ENCODE measurements around the gene OR3A1.
"Not testable (repeated sequence)": the region's sequence is repeated elsewhere in the genome, so short reads cannot be mapped to it uniquely, and the experiment has no call there.

The OR3A1 gene

DNA sequence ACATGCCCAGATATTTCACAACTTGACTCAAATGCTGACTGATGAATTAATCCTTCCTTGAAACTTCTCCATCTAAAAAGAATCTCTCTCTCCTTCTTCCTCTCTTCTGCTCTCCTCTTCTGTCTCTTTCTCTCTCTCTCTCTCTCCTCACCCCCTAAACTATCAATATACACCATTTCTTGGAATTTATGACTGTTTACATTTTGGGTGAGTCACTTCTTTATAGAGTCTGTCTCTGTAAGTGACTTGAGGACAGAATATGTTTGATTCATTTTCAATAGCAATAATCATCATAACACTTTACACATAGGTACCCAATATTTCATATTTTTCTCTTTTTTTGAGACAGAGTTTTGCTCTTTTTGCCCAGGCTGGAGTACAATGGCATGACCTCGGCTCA is 15.3 kb downstream of the OR3A1 start:
- TF ChIP-seq, protein P1, sequence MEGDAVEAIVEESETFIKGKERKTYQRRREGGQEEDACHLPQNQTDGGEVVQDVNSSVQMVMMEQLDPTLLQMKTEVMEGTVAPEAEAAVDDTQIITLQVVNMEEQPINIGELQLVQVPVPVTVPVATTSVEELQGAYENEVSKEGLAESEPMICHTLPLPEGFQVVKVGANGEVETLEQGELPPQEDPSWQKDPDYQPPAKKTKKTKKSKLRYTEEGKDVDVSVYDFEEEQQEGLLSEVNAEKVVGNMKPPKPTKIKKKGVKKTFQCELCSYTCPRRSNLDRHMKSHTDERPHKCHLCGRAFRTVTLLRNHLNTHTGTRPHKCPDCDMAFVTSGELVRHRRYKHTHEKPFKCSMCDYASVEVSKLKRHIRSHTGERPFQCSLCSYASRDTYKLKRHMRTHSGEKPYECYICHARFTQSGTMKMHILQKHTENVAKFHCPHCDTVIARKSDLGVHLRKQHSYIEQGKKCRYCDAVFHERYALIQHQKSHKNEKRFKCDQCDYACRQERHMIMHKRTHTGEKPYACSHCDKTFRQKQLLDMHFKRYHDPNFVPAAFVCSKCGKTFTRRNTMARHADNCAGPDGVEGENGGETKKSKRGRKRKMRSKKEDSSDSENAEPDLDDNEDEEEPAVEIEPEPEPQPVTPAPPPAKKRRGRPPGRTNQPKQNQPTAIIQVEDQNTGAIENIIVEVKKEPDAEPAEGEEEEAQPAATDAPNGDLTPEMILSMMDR (IDR thresholded peaks at IDR 0.05; ENCODE audit: low read depth, low read length, missing control alignments), result no peak
- DNase-seq (ENCODE audit: extremely low read depth, low read depth), result no peak
- no peak overlapping the region for H3K4me3 ChIP-seq (replicated peaks; ENCODE audit: low read depth, low read length)

DNA sequence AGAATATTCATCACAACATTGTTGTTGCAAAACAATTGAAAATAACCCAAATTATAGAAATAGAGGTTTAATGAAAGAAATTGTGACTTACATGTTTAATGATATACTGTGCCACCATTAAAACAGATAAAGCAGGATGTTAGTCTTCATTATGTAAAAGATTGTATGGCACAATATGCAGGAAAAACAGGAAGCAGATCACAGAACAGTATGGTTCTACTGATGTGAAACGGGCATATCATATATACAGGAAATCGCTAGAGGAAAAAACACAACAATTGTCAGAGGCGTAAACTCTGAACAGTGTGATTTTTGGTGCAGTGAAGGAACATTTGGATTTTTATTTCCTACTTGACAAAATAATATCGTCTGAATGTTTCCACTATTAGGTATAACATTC is 22.0 kb downstream of the OR3A1 start:
- TF ChIP-seq, protein P1 (IDR thresholded peaks at IDR 0.05; ENCODE audit: low read depth, low read length, missing control alignments), result no peak
- no peak for DNase-seq (ENCODE audit: extremely low read depth, low read depth)
- H3K4me3 ChIP-seq (replicated peaks; ENCODE audit: low read depth, low read length), result no peak overlapping the region

DNA sequence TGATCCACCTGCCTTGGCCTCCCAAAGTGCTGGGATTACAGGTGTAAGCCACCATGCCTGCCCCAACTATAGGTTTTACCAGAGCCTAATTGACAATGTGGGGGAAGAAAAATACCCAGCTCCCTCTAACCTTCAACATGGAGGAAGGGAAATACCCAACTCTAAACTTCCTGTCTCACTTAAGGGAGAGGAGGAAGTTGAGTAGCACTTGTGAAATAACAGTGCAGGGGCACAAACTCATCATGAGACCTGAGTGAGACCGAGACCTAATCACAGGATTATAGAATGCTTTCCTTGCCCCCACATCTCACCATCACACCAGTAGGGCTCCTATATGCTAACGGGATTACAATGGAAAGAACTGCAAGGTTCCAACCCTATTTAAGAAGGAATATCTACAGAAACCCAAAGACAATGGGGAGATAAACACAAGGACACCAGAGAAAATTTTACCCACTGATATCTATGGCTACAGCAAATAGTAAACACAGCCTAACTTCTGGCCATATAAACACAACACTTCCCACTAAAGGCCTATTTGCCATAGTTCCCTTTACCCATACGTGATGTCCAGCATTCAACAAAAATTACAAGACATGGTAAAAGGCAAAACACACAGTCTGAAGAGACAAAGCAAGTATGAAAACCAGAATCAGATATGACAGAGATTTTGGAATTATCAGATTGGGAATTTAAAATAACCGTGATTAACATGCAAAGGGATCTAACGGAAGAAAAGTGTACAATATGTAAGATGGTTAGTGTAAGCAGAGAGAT is 26.9 kb downstream of the OR3A1 start:
- DNase-seq (ENCODE audit: extremely low read depth, low read depth), result no peak
- TF ChIP-seq, protein P1 (IDR thresholded peaks at IDR 0.05; ENCODE audit: low read depth, low read length, missing control alignments), result no peak

DNA sequence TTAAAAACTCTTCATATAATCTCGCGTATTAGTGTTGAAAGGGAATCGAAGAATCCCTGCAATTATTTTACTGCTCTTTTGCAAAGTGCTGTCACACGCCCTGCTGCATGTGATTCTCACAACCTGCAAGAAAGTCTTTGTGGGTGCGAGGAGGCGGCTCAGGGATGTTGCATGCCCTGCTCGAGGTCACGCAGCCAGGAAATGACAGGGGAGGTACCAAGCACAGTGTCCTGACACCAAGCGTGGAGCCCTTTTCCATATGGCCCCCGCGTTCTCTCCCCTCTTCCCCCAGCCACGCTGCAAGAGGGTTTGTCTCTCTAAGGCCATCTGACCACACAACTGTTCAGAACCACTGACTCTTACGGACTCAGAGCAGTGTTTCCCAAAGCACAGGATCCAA is 37.6 kb downstream of the OR3A1 start:
- no peak overlapping the region for H3K4me3 ChIP-seq (replicated peaks; ENCODE audit: low read depth, low read length)
- TF ChIP-seq, protein P1 (IDR thresholded peaks at IDR 0.05; ENCODE audit: low read depth, low read length, missing control alignments), result no peak
- no peak for DNase-seq (ENCODE audit: extremely low read depth, low read depth)

More for the DNA sequence above, 26.9 kb downstream of the OR3A1 start:
- no peak overlapping the region for H3K4me3 ChIP-seq (replicated peaks; ENCODE audit: low read depth, low read length)

DNA sequence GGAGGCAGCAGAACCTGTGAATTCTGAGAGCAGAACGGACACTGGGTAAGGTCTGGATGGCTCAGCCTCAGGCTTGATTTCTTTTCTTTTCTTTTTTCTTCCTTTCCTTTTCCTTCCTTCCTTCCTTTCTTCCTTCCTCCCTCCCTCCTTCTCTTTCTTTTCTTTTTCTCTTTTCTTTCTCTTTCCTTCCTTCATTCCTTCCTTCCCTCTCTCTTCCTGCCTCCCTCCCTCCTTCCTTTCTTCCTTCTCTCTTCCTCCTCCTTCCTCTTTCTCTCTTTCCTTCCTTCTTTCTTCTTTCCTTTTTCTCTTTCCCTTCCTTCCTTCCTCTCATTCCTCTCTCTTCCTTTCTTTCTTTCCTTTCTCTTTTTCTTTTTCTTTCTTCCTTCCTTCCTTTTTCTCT is 38.0 kb downstream of the OR3A1 start:
- TF ChIP-seq, protein P1 (IDR thresholded peaks at IDR 0.05; ENCODE audit: low read depth, low read length, missing control alignments), result no peak
- no peak for DNase-seq (ENCODE audit: extremely low read depth, low read depth)
- H3K4me3 ChIP-seq (replicated peaks; ENCODE audit: low read depth, low read length), result no peak overlapping the region

DNA sequence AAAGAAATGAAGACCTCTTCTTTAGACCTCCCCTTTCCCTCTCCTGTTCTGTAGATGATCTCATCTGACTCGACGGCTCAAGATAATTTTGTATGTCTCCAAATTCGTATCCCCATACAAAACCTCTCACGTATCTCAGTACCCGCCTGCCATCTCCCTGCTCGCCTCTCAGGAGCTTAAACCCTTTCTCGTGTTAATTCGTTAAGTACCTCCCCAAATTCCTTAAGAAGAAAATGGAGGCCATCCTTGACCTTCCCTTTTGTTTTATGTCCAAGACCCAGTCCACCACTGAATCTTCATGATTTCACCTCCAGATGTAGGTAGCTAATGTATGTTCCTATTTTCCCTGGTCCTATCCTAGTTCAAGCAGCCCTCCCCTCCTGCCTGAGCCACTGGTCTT is 41.6 kb downstream of the OR3A1 start:
- no peak overlapping the region for H3K4me3 ChIP-seq (replicated peaks; ENCODE audit: low read depth, low read length)
- TF ChIP-seq, protein P1 (IDR thresholded peaks at IDR 0.05; ENCODE audit: low read depth, low read length, missing control alignments), result no peak
- DNase-seq (ENCODE audit: extremely low read depth, low read depth), result no peak

DNA sequence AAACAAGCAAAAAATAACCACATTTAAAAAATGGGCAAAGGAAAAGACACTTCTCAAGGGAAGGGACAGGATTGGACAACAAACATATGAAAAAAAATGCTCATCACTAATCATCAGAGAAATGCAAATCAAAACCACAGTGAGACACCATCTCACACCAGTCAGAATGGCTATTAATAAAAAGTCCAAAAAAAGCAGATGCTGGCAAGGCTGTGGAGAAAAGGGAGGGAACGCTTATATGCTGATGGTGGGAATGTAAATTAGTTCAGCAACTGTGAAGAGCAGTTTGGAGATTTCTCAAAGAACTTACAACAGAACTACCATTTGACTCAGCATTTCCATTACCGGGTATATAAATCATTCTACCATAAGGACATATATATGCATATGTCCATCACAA is 49.1 kb downstream of the OR3A1 start:
- H3K4me3 ChIP-seq (replicated peaks; ENCODE audit: low read depth, low read length); DNase-seq (ENCODE audit: extremely low read depth, low read depth): not testable (repeated sequence)

DNA sequence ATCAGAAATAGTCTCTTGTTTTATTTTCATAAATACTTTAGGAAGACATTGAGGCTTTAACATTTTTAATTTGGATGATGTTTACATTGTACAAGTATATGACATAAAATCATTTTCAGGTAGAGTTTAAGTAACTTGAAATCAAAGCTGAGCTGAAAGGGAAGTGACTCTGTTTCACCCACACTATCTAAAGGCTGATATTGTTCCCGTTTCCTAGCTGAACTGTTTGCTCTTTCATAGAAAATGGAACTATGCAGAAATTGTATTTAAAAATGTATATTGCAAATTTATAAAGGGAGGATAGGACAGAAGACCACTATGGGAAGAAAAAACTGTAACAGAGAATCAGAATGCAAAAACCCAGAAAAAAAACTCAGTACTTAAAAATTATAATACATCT is 53.3 kb downstream of the OR3A1 start:
- not testable (repeated sequence) for DNase-seq (ENCODE audit: extremely low read depth, low read depth); H3K4me3 ChIP-seq (replicated peaks; ENCODE audit: low read depth, low read length)

DNA sequence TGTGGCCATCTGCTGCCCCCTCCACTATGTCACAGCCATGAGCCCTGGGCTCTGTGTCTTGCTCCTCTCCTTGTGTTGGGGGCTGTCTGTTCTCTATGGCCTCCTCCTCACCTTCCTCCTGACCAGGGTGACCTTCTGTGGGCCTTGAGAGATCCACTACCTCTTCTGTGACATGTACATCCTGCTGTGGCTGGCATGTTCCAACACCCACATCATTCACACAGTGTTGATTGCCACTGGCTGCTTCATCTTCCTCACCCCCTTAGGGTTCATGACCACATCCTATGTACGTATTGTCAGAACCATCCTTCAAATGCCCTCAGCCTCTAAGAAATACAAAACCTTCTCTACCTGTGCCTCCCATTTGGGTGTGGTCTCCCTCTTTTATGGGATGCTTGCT is 57.1 kb downstream of the OR3A1 start:
- not testable (repeated sequence) for DNase-seq (ENCODE audit: extremely low read depth, low read depth); H3K4me3 ChIP-seq (replicated peaks; ENCODE audit: low read depth, low read length)
